HG03354 (cell line): ENCODE data around the gene TIE1.

Source experiments
- ATAC-seq: cut with Tn5 transposase; IDR thresholded peaks from one replicate; pipeline ENCODE4 v1.9.1; 2021; ENCODE audit warnings: mild to moderate bottlenecking; ENCODE audit not compliant: unreplicated experiment, poor library complexity, severe bottlenecking

The TIE1 gene

GRCh38 chr1:43372172-43372571, 71.4 kb downstream of the TIE1 start:
- ATAC-seq: no peak
